ENCODE measurements around the gene PTPRK. TPM values are rescaled to one million over a fixed set of nuclear protein-coding genes. Genes with fewer than 3 reads are reported as not detected.

PTPRK gene
- total and polyA plus RNA-seq, 2 of the 8 experiments (the other 6 are each of a cell fraction or from before 2014, with no cell fraction given) = 11.4 to 47.3 TPM

- no peak overlapping the region for H3K4me2 ChIP-seq (ENCODE audit: insufficient read depth in 1 of 2, low read depth in 2 of 2, low read length in 2 of 2)
- no peak overlapping the region for H2AK5ac ChIP-seq (ENCODE audit: low read depth, low read length)
- no peaks in the 10 kb centered on the region for H3K9me3 ChIP-seq (ENCODE audit: insufficient read depth in 2 of 2, low read depth in 1 of 2, low read length in 1 of 2)
- no peak for FAIRE-seq
- H2BK120ac ChIP-seq (replicated peaks; ENCODE audit: low read depth, low read length) = no peak overlapping the region
- H3K36me3 ChIP-seq (ENCODE audit: control insufficient read depth in 2 of 4, insufficient read depth in 4 of 4, low read length in 3 of 4) = no peaks in the 10 kb centered on the region
- H3K14ac ChIP-seq (ENCODE audit: insufficient read length) = no peak overlapping the region
- CTCF ChIA-PET (ENCODE audit: partially characterized antibody) = no interaction called here
- no peak overlapping the region for H4K8ac ChIP-seq (ENCODE audit: extremely low read depth, insufficient read depth, low read length)
- H3K4me1 ChIP-seq (replicated peaks in 1 of 4; ENCODE audit: control insufficient read depth in 3 of 4, insufficient read depth in 4 of 4, low read length in 3 of 4) = no peaks in the 10 kb centered on the region
- no peak overlapping the region for H2AFZ ChIP-seq (ENCODE audit: low read length)
- no peak overlapping the region for H2BK15ac ChIP-seq (ENCODE audit: low read length)
- H3K79me1 ChIP-seq (ENCODE audit: low read depth, low read length) = no peaks in the 10 kb centered on the region
- H2BK12ac ChIP-seq (ENCODE audit: low read depth, low read length) = no peak overlapping the region
- H2BK5ac ChIP-seq (ENCODE audit: low read depth, low read length) = no peak overlapping the region
- H3K27ac ChIP-seq (ENCODE audit: low read depth, low read length) = no peak overlapping the region
- H3K4ac ChIP-seq (replicated peaks; ENCODE audit: insufficient read length, low read depth, low read length) = no peak overlapping the region
- H2BK20ac ChIP-seq (ENCODE audit: low read length) = no peak overlapping the region
- no peaks in the 10 kb centered on the region for H3K27me3 ChIP-seq (replicated peaks in 1 of 4; ENCODE audit: control insufficient read depth in 3 of 4, extremely low read depth in 1 of 4, insufficient read depth in 3 of 4, low read length in 3 of 4)
- POLR2A ChIA-PET (ENCODE audit: partially characterized antibody) = interaction anchor here (0.6 kb wide), 1 partner anchor 558 kb away, joined by 3 read pairs; no protein-coding TSS in a partner anchor
- H3K79me2 ChIP-seq (ENCODE audit: control insufficient read depth in 1 of 2, insufficient read depth in 2 of 2, low read length in 2 of 2) = no peaks in the 10 kb centered on the region
- no peak overlapping the region for H4K91ac ChIP-seq (replicated peaks; ENCODE audit: insufficient read length, low read length)
- no peak overlapping the region for H3K9ac ChIP-seq (replicated peaks in 1 of 4; ENCODE audit: extremely low read depth in 1 of 4, low read depth in 3 of 4, low read length in 3 of 4)
- no peak overlapping the region for H3K18ac ChIP-seq (ENCODE audit: extremely low read depth, low read length)
- no peak for DNase-seq (ENCODE audit: low read depth in 1 of 2, low spot score in 2 of 2)
- H4K5ac ChIP-seq (ENCODE audit: insufficient read length, low read depth, low read length) = no peak overlapping the region
- H4K20me1 ChIP-seq (replicated peaks in 1 of 2; ENCODE audit: control insufficient read depth in 1 of 2, insufficient read depth in 2 of 2, low read length in 2 of 2) = no peaks in the 10 kb centered on the region
- no peak overlapping the region for H3K4me3 ChIP-seq (ENCODE audit: extremely low read depth in 1 of 4, insufficient read depth in 2 of 4, low read depth in 3 of 4, low read length in 4 of 4)
- no peaks in the 10 kb centered on the region for H3K23me2 ChIP-seq (ENCODE audit: low read depth, low read length)
- 82% methylated on average over 3 of the region's 3 CpGs; no CpG with 5 or more reads in 1 of the 2 experiments for WGBS, 2 experiments (ENCODE audit: extremely low coverage in 1 of 2, insufficient coverage in 1 of 2, insufficient read length in 1 of 2, insufficient replicate concordance in 2 of 2, low coverage in 1 of 2, low lambda C conversion rate in 2 of 2, missing lambda C conversion rate in 1 of 2)
- no peak overlapping the region for H3K56ac ChIP-seq (replicated peaks; ENCODE audit: insufficient read length, low read depth, low read length)
- H3K23ac ChIP-seq (ENCODE audit: insufficient read length) = no peak overlapping the region
- TF ChIP-seq KDM1A (IDR thresholded peaks at IDR 0.05; ENCODE audit: borderline replicate concordance, low read length) (no peak), JUN (IDR thresholded peaks at IDR 0.05; ENCODE audit: low read depth, low read length) (no peak), KDM4A (IDR thresholded peaks at IDR 0.05; ENCODE audit: low read depth, low read length, severe bottlenecking) (no peak), ZNF274 (IDR thresholded peaks at IDR 0.05; ENCODE audit: borderline replicate concordance, extremely low read depth, low read length) (no peak), SIX5 (IDR thresholded peaks at IDR 0.05; ENCODE audit: low read depth, low read length) (no peak), FOSL1 (IDR thresholded peaks at IDR 0.05; ENCODE audit: insufficient read depth, low read depth, low read length) (no peak), TCF12 (IDR thresholded peaks at IDR 0.05; ENCODE audit: low read depth, low read length) (no peak), CTBP2 (IDR thresholded peaks at IDR 0.05; ENCODE audit: borderline replicate concordance, insufficient read depth, insufficient read length, low read length) (no peak), ASH2L (IDR thresholded peaks at IDR 0.05; ENCODE audit: low read length) (no peak), EZH2 (IDR thresholded peaks at IDR 0.05; ENCODE audit: low read depth, low read length, severe bottlenecking) (no peak), CREB1 (IDR thresholded peaks at IDR 0.05) (no peak), BCL11A (IDR thresholded peaks at IDR 0.05; ENCODE audit: low read depth in 2 of 2, low read length in 2 of 2) (no peak), NRF1 (IDR thresholded peaks at IDR 0.05; ENCODE audit: low read depth, low read length) (no peak), SIRT6 (IDR thresholded peaks at IDR 0.05; ENCODE audit: low read length) (no peak), TBP (IDR thresholded peaks at IDR 0.05; ENCODE audit: low read depth, low read length) (no peak), BACH1 (IDR thresholded peaks at IDR 0.05; ENCODE audit: low read length) (no peak)
Observed at GRCh38 chr6:128131566-128131965, 388.8 kb downstream of the PTPRK start.
